Vagina (tissue), 2 donors: ENCODE data around the gene CCDC82.

Experiments used
- CTCF ChIP-seq, 3 experiments: fragments of 450-650 bp in 2 of 3; fragments of 200-600 bp in 1 of 3; sonication (generic) in 1 of 3; IDR thresholded peaks; one replicate each; pipeline ENCODE4 v1.5.1; 2017 to 2019; ENCODE audit warnings: antibody characterized with exemption in 3 of 3, mild to moderate bottlenecking in 2 of 3, moderate library complexity in 2 of 3
- POLR2A ChIP-seq, 2 donors: fragments of 450-650 bp; IDR thresholded peaks; one replicate each; pipeline ENCODE4 v1.6.1; 2017; ENCODE audit warnings: antibody characterized with exemption in 2 of 2, mild to moderate bottlenecking in 2 of 2, moderate library complexity in 2 of 2
- POLR2AphosphoS5 ChIP-seq, 2 donors: sonication (generic); formaldehyde crosslinking; IDR thresholded peaks; one replicate each; pipeline ENCODE4 v1.9.0; 2017; ENCODE audit warnings: antibody characterized with exemption in 2 of 2, mild to moderate bottlenecking in 2 of 2, low read depth in 1 of 2; ENCODE audit not compliant: insufficient read depth in 1 of 2

- no peak for TF ChIP-seq CTCF (IDR thresholded peaks at IDR 0.05)
- no peak for TF ChIP-seq POLR2AphosphoS5 (IDR thresholded peaks at IDR 0.05; ENCODE audit: insufficient read depth in 1 of 2, low read depth in 1 of 2)
- TF ChIP-seq POLR2A (IDR thresholded peaks at IDR 0.05): no peak
These were observed 24.2 kb downstream of the CCDC82 start for GRCh38 chr11:96365493-96365892.
